HepG2 (cell line): ENCODE measurements around the gene NFXL1. TPM values are rescaled to one million over a fixed set of nuclear protein-coding genes. Genes with fewer than 3 reads are reported as not detected.

Experiments used
- ATAC-seq: fragments of 200-7000 bp; cut with Tn5 transposase; 3 replicates; pipeline ENCODE4 v1.9.1; 2020; ENCODE audit warnings: mild to moderate bottlenecking, moderate library complexity
- BruUV-seq: library from RNA; stranded (reverse); fragments of 400-500 nt; replicated peaks from 2 replicates; lab custom pipeline; 2021; lab: Mats Ljungman, UMichigan
- CTCF ChIA-PET: fragments of 300-600 bp; formaldehyde crosslinking; extraction: SDS; loops from one replicate; lab custom pipeline; 2021; ENCODE audit warnings: low total read pairs, inconsistent platforms, low intra/inter-chr PET ratio; lab: Yijun Ruan, JAX
- POLR2A ChIA-PET: fragments of 350-600 bp; sonication (Branson Sonifier 250); formaldehyde crosslinking; loops from one replicate; lab custom pipeline; 2020; ENCODE audit warnings: antibody characterized with exemption, inconsistent platforms; lab: Yijun Ruan, JAX
- DNase-seq: peaks from one replicate; pipeline ENCODE4 v3.0.0-alpha.2; 2015; ENCODE audit warnings: low spot score
- FAIRE-seq: peaks from 3 replicates; lab custom pipeline; 2011; peaks lifted over from hg19 to GRCh38; lab: Jason Lieb, UNC
- H2AFZ ChIP-seq: one replicate; pipeline ENCODE4 v1.6.1; 2011; ENCODE audit warnings: low read length, inconsistent platforms
- H3K27ac ChIP-seq: fragments of 300-600 bp; 3 replicates; pipeline ENCODE4 v1.8.0; 2011; ENCODE audit warnings: mixed run types, mild to moderate bottlenecking, mixed read lengths, low read length, inconsistent platforms; ENCODE audit not compliant: insufficient read depth; ENCODE audit errors: extremely low read length
- H3K27me3 ChIP-seq, 2 experiments: fragments of 200-600 bp in 1 of 2; 2 replicates in 1 of 2; 3 replicates in 1 of 2; pipeline versions ENCODE4 v1.6.0 to v1.8.0; 2011; ENCODE audit warnings: low read length in 2 of 2, mild to moderate bottlenecking in 2 of 2, moderate library complexity in 2 of 2, inconsistent platforms in 1 of 2; ENCODE audit not compliant: insufficient read depth in 2 of 2, control insufficient read depth in 1 of 2
- H3K36me3 ChIP-seq, 2 experiments: fragments of 200-600 bp in 1 of 2; replicated peaks in 1 of 2; 2 replicates in 1 of 2; 3 replicates in 1 of 2; pipeline versions ENCODE4 v1.5.1 to v1.8.0; 2011; ENCODE audit warnings: low read length in 2 of 2, inconsistent platforms in 1 of 2; ENCODE audit not compliant: insufficient read depth in 2 of 2, control insufficient read depth in 1 of 2
- H3K4me1 ChIP-seq: 2 replicates; pipeline ENCODE4 v1.5.1; 2012; ENCODE audit warnings: low read length, inconsistent platforms; ENCODE audit not compliant: insufficient read depth
- H3K4me2 ChIP-seq: 2 replicates; pipeline ENCODE4 v1.6.0; 2011; ENCODE audit warnings: low read depth, low read length, inconsistent platforms
- H3K4me3 ChIP-seq, 3 experiments: fragments of 200-600 bp in 1 of 3; sonication (generic), shearing (Covaris generic) in 1 of 3; replicated peaks in 1 of 3; 2 replicates each; pipeline ENCODE4 v1.5.1; 2011 to 2016; ENCODE audit warnings: low read length in 3 of 3, inconsistent platforms in 2 of 3, low read depth in 2 of 3, mild to moderate bottlenecking in 2 of 3, control low read depth in 1 of 3, mixed read lengths in 1 of 3; ENCODE audit not compliant: insufficient read depth in 1 of 3
- H3K79me2 ChIP-seq: one replicate; pipeline ENCODE4 v1.6.1; 2011; ENCODE audit warnings: low read length, inconsistent platforms; ENCODE audit not compliant: insufficient read depth
- H3K9ac ChIP-seq: 2 replicates; pipeline ENCODE4 v1.6.0; 2011; ENCODE audit warnings: mild to moderate bottlenecking, low read depth, low read length, inconsistent platforms; ENCODE audit not compliant: insufficient read depth
- H3K9me3 ChIP-seq: 2 replicates; pipeline ENCODE4 v1.5.1; 2012; ENCODE audit warnings: mild to moderate bottlenecking, low read length
- H4K20me1 ChIP-seq: 2 replicates; pipeline ENCODE4 v1.6.0; 2011; ENCODE audit warnings: inconsistent platforms, mild to moderate bottlenecking, low read length, moderate library complexity; ENCODE audit not compliant: insufficient read depth
- ARID3A ChIP-seq: IDR thresholded peaks from 2 replicates; pipeline ENCODE4 v1.6.1; 2012; ENCODE audit warnings: low read depth, low read length, improper control_type of control experiment
- CTCF ChIP-seq: sonication (generic); formaldehyde crosslinking; IDR thresholded peaks from 2 replicates; pipeline ENCODE4 v1.5.0; 2020; ENCODE audit warnings: mild to moderate bottlenecking, missing genetic modification reagents, moderate library complexity
- ELF4 ChIP-seq: sonication (generic); formaldehyde crosslinking; IDR thresholded peaks from 2 replicates; pipeline ENCODE4 v1.5.0; 2020; ENCODE audit warnings: missing genetic modification reagents, mild to moderate bottlenecking, moderate library complexity, borderline replicate concordance
- HOXA9 ChIP-seq: sonication (generic); formaldehyde crosslinking; IDR thresholded peaks from 2 replicates; pipeline ENCODE4 v1.8.1; 2022; ENCODE audit warnings: missing genetic modification reagents, mild to moderate bottlenecking, moderate library complexity, borderline replicate concordance
- MIXL1 ChIP-seq: IDR thresholded peaks from 2 replicates; pipeline ENCODE4 v1.6.1; 2016
- RAD21 ChIP-seq: fragments of 450-650 bp; formaldehyde crosslinking; IDR thresholded peaks from 2 replicates; pipeline ENCODE4 v1.5.0; 2020; ENCODE audit warnings: mild to moderate bottlenecking
- SMC3 ChIP-seq: IDR thresholded peaks from 2 replicates; pipeline ENCODE4 v1.6.1; 2011; ENCODE audit warnings: low read length, improper control_type of control experiment
- STAG1 ChIP-seq: sonication (generic); formaldehyde crosslinking; IDR thresholded peaks from 2 replicates; pipeline ENCODE4 v1.4.0; 2020; ENCODE audit warnings: missing genetic modification reagents
- ZNF362 ChIP-seq: sonication (generic); formaldehyde crosslinking; IDR thresholded peaks from 2 replicates; pipeline ENCODE4 v1.4.0; 2020; ENCODE audit warnings: missing genetic modification reagents, mild to moderate bottlenecking, borderline replicate concordance
- ZNF747 ChIP-seq: sonication (generic); formaldehyde crosslinking; IDR thresholded peaks from 2 replicates; pipeline ENCODE4 v1.8.1; 2023; ENCODE audit warnings: missing genetic modification reagents, mild to moderate bottlenecking, borderline replicate concordance
- ZNF839 ChIP-seq: sonication (generic); formaldehyde crosslinking; IDR thresholded peaks from 2 replicates; pipeline ENCODE4 v1.4.0; 2020; ENCODE audit warnings: missing genetic modification reagents, mild to moderate bottlenecking, borderline replicate concordance
- WGBS: methylation state at CpG from one replicate; pipeline ENCODE4 v1.1.6; 2017; ENCODE audit warnings: low lambda C conversion rate; 5-methylcytosine and 5-hydroxymethylcytosine counted together
- in situ Hi-C: cut with HindIII; loops from 2 replicates; pipeline ENCODE4 v1.10.0; 2017; ENCODE audit warnings: low pct_unique_long_range_greater_than_20kb; ENCODE audit not compliant: extremely low pct_ligation_motif_present
- intact Hi-C: fragments of 100-400 bp; cut with micrococcal nuclease; formaldehyde crosslinking; loops from one replicate; pipeline ENCODE4 v1.10.0; 2022; ENCODE audit not compliant: unreplicated experiment
- polyA plus RNA-seq, 8 experiments: library from polyadenylated mRNA; depleted of rRNA in 3 of 8; stranded (reverse) in 7 of 8; unstranded in 1 of 8; fragments of >200 nt; fragmentation: Illumina TruSeq in 4 of 8; extraction: Trizol in 4 of 8; gene quantifications; 2 replicates each; pipeline versions ENCODE4 v1.2.1 to v1.2.3, GENCODE V29; 2011 to 2016; ENCODE audit warnings: low read depth in 4 of 8, missing spikeins in 1 of 8, mixed read lengths in 1 of 8; ENCODE audit not compliant: insufficient read depth in 1 of 8
- total RNA-seq, 5 experiments: library from RNA; depleted of rRNA; stranded (reverse); fragments of >200 nt; fragmentation: Illumina TruSeq; extraction: Trizol; gene quantifications; 2 replicates each; pipeline ENCODE4 v1.2.3, GENCODE V29; 2016; ENCODE audit warnings: low read depth in 1 of 5

The NFXL1 gene
- total and polyA plus RNA-seq, 2 of the 13 experiments (the other 11 are each of a cell fraction or from before 2014, with no cell fraction given), result 12.0 to 18.6 TPM

- POLR2A ChIA-PET, result no interaction called here
- under 1% methylated on average over 4 of the region's 4 CpGs for WGBS
- Histone ChIP-seq H3K4me1 (peaks cover 8% of the 10 kb centered on the region), H3K79me2 (no peaks in the 10 kb centered on the region), H4K20me1 (no peaks in the 10 kb centered on the region), H3K36me3 (no peaks in the 10 kb centered on the region), H3K9ac (no peak overlapping the region), H2AFZ (no peak overlapping the region), H3K4me2 (no peak overlapping the region), H3K27me3 (no peaks in the 10 kb centered on the region), H3K27ac (no peak overlapping the region), H3K9me3 (no peaks in the 10 kb centered on the region), H3K4me3 (no peak overlapping the region)
- TF ChIP-seq ZNF747 (CRISPR knock-in tag), result no peak
- TF ChIP-seq ARID3A, result peak; percentile 58; the same call in 1 of the 2 replicates
- no peak for TF ChIP-seq ZNF839
- TF ChIP-seq ELF4 (CRISPR knock-in tag), result no peak
- peak; percentile 39; the same call in 1 of the 2 replicates for TF ChIP-seq SMC3
- TF ChIP-seq CTCF (CRISPR knock-in tag), result peak; percentile 61
- peak; percentile 73 for TF ChIP-seq STAG1 (CRISPR knock-in tag)
- TF ChIP-seq RAD21 (CRISPR knock-in tag), result 0 out of 2 replicates have a peak, but pooled peaks have one; percentile 17
- peak; percentile 31; the same call in 1 of the 2 replicates for TF ChIP-seq ZNF362 (CRISPR knock-in tag)
- no peak for TF ChIP-seq HOXA9
- 0 out of 2 replicates have a peak, but pooled peaks have one; percentile 18 for TF ChIP-seq MIXL1 (CRISPR knock-in tag)
- CTCF ChIA-PET, result interaction anchor here (0.8 to 3.3 kb wide), 4 partner anchors 97 to 265 kb away, joined by 3 to 27 read pairs (median 8); no protein-coding TSS in a partner anchor
- intact Hi-C loops (loop anchor here (1.0 to 5.0 kb wide), 4 partner anchors 229 to 372 kb away; no protein-coding TSS in a partner anchor), in situ Hi-C loops (loop anchor here (5.0 kb wide), 1 partner anchor 247 kb away; no protein-coding TSS in a partner anchor)
- ATAC-seq, result no peak
- BruUV-seq, result no TSS peak
- FAIRE-seq, result no peak
- DNase-seq, result peak; percentile 32
These were observed 19.5 kb upstream of the NFXL1 start for GRCh38 chr4:47933840-47934239.
